ENCODE data around the gene TACC3. TPM values are rescaled to one million over a fixed set of nuclear protein-coding genes. Genes with fewer than 3 reads are reported as not detected.

TACC3 gene
- total RNA-seq, 6 experiments from 2014 or later, result 44.2 to 95.3 (median 93.3) TPM

- no peaks in the 10 kb centered on the region for H3K9me3 Mint-ChIP-seq
- H3K4me3 Mint-ChIP-seq, result no peak overlapping the region
- H3K4me1 Mint-ChIP-seq (ENCODE audit: low read depth), result no peaks in the 10 kb centered on the region
- no peak for TF ChIP-seq CTCF (IDR thresholded peaks at IDR 0.05)
- H3K27ac Mint-ChIP-seq, result no peak overlapping the region
- H3K27me3 Mint-ChIP-seq (ENCODE audit: insufficient read depth), result peaks cover 3% of the 10 kb centered on the region; the same call in 1 of the 2 replicates
- H3K36me3 Mint-ChIP-seq (ENCODE audit: low read depth), result no peaks in the 10 kb centered on the region
- no peak for DNase-seq
These were observed 38.5 kb downstream of the TACC3 start for GRCh38 chr4:1759818-1760223.

GRCh38 chr4:1760521-1761071 lies 39.3 kb downstream of the TACC3 start:
- Mint-ChIP-seq H3K4me1 (ENCODE audit: low read depth) (no peaks in the 10 kb centered on the region), H3K4me3 (no peak overlapping the region), H3K9me3 (no peaks in the 10 kb centered on the region), H3K27me3 (ENCODE audit: insufficient read depth) (peaks cover 3% of the 10 kb centered on the region; the same call in 1 of the 2 replicates), H3K36me3 (ENCODE audit: low read depth) (no peaks in the 10 kb centered on the region), H3K27ac (no peak overlapping the region)
- TF ChIP-seq CTCF (IDR thresholded peaks at IDR 0.05), result no peak
- no peak for DNase-seq

GRCh38 chr4:1761130-1761689 lies 39.9 kb downstream of the TACC3 start:
- no peak overlapping the region for H3K27ac Mint-ChIP-seq
- no peak overlapping the region for H3K4me3 Mint-ChIP-seq
- DNase-seq, result no peak
- H3K4me1 Mint-ChIP-seq (ENCODE audit: low read depth), result no peaks in the 10 kb centered on the region
- peaks cover 3% of the 10 kb centered on the region; the same call in 1 of the 2 replicates for H3K27me3 Mint-ChIP-seq (ENCODE audit: insufficient read depth)
- no peak for TF ChIP-seq CTCF (IDR thresholded peaks at IDR 0.05)
- no peaks in the 10 kb centered on the region for H3K9me3 Mint-ChIP-seq
- no peaks in the 10 kb centered on the region for H3K36me3 Mint-ChIP-seq (ENCODE audit: low read depth)

- TF ChIP-seq CTCF (IDR thresholded peaks at IDR 0.05), result no peak
- H3K9me3 Mint-ChIP-seq, result no peaks in the 10 kb centered on the region
- H3K4me3 Mint-ChIP-seq, result no peak overlapping the region
- H3K27me3 Mint-ChIP-seq (ENCODE audit: insufficient read depth), result peaks cover 3% of the 10 kb centered on the region; the same call in 1 of the 2 replicates
- no peaks in the 10 kb centered on the region for H3K4me1 Mint-ChIP-seq (ENCODE audit: low read depth)
- H3K27ac Mint-ChIP-seq, result no peak overlapping the region
- no peak for DNase-seq
- no peaks in the 10 kb centered on the region for H3K36me3 Mint-ChIP-seq (ENCODE audit: low read depth)
These were observed 41.1 kb downstream of the TACC3 start for GRCh38 chr4:1762264-1763010.

GRCh38 chr4:1763070-1763549 lies 41.8 kb downstream of the TACC3 start:
- no peak overlapping the region for H3K27ac Mint-ChIP-seq

More at GRCh38 chr4:1763070-1763549, 41.8 kb downstream of the TACC3 start:
- DNase-seq, result no peak
- no peak for TF ChIP-seq CTCF (IDR thresholded peaks at IDR 0.05)
- no peak overlapping the region for H3K4me3 Mint-ChIP-seq
- peaks cover 3% of the 10 kb centered on the region; the same call in 1 of the 2 replicates for H3K27me3 Mint-ChIP-seq (ENCODE audit: insufficient read depth)
- no peaks in the 10 kb centered on the region for H3K9me3 Mint-ChIP-seq
- no peaks in the 10 kb centered on the region for H3K36me3 Mint-ChIP-seq (ENCODE audit: low read depth)
- no peaks in the 10 kb centered on the region for H3K4me1 Mint-ChIP-seq (ENCODE audit: low read depth)
